Sigmoid colon (tissue), 7 donors: ENCODE data around the gene HS3ST3B1. TPM values are rescaled to one million over a fixed set of nuclear protein-coding genes. Genes with fewer than 3 reads are reported as not detected.

ENCODE experiments used
- DNase-seq: peaks from one replicate; pipeline ENCODE4 v3.0.0-alpha.2; 2019
- H3K27ac ChIP-seq, 4 donors: fragments of 200-600 bp; sonication (generic); one replicate each; pipeline ENCODE4 v1.5.1; 2016 to 2019; ENCODE audit warnings: mild to moderate bottlenecking in 1 of 4
- H3K27me3 ChIP-seq, 3 donors: fragments of 200-600 bp; sonication (generic); one replicate each; pipeline ENCODE4 v1.5.1; 2019; ENCODE audit warnings: mild to moderate bottlenecking in 1 of 3
- H3K36me3 ChIP-seq, 4 donors: fragments of 200-600 bp; sonication (generic); one replicate each; pipeline ENCODE4 v1.5.1; 2016 to 2019
- H3K4me1 ChIP-seq, 4 donors: fragments of 200-600 bp; sonication (generic); one replicate each; pipeline ENCODE4 v1.5.1; 2017 to 2019
- H3K4me3 ChIP-seq, 4 donors: fragments of 200-600 bp; sonication (generic); one replicate each; pipeline ENCODE4 v1.5.1; 2017 to 2019; ENCODE audit warnings: mild to moderate bottlenecking in 2 of 4, moderate library complexity in 1 of 4
- H3K9me3 ChIP-seq, 4 donors: fragments of 200-600 bp in 3 of 4; sonication (generic) in 3 of 4; one replicate each; pipeline versions ENCODE4 v1.5.1 to v1.6.1; 2013 to 2019
- EP300 ChIP-seq, 4 donors: sonication (generic); formaldehyde crosslinking; IDR thresholded peaks; one replicate each; pipeline ENCODE4 v1.6.1; 2017; ENCODE audit warnings: antibody characterized with exemption in 4 of 4
- POLR2A ChIP-seq, 2 donors: fragments of 450-650 bp; IDR thresholded peaks; one replicate each; pipeline ENCODE4 v1.6.1; 2016; ENCODE audit warnings: antibody characterized with exemption in 2 of 2, mild to moderate bottlenecking in 2 of 2, moderate library complexity in 2 of 2
- POLR2AphosphoS5 ChIP-seq, 4 donors: sonication (generic); formaldehyde crosslinking; IDR thresholded peaks; one replicate each; pipeline ENCODE4 v1.6.1; 2017; ENCODE audit warnings: antibody characterized with exemption in 4 of 4
- WGBS, 2 donors: extraction: QIAGEN DNeasy Blood & Tissue Kit; methylation state at CpG; one replicate each; pipeline ENCODE4 v1.1.7; 2013; 5-methylcytosine and 5-hydroxymethylcytosine counted together
- intact Hi-C: fragments of 100-400 bp; cut with DNase I; formaldehyde crosslinking; loops from one replicate; pipeline ENCODE4 v1.15.1; 2023
- polyA plus RNA-seq, 3 donors: library from polyadenylated mRNA; stranded (reverse); fragments of 200-250 nt; gene quantifications; one replicate each; pipeline ENCODE4 v1.2.3, GENCODE V29; 2013
- total RNA-seq, 4 donors: library from RNA; depleted of rRNA; stranded (reverse); fragments of >200 nt; gene quantifications; one replicate each; pipeline ENCODE4 v1.1.0, GENCODE V29; 2016
- TF ChIP-seq, protein P1 (sequence below), 4 experiments: fragments of 450-650 bp in 3 of 4; fragments of 200-600 bp in 1 of 4; IDR thresholded peaks; one replicate each; pipeline ENCODE4 v1.5.1; 2016 to 2019; ENCODE audit warnings: antibody characterized with exemption in 4 of 4, mild to moderate bottlenecking in 3 of 4, moderate library complexity in 2 of 4
- donor health status: healthy with polysubstance abuse.
- donor health status: Bipolar disorder and iron deficiency.
- donor health status: healthy.

Gene HS3ST3B1
- total and polyA plus RNA-seq, 7 donors = 0.46 to 3.0 (median 1.1) TPM

DNA sequence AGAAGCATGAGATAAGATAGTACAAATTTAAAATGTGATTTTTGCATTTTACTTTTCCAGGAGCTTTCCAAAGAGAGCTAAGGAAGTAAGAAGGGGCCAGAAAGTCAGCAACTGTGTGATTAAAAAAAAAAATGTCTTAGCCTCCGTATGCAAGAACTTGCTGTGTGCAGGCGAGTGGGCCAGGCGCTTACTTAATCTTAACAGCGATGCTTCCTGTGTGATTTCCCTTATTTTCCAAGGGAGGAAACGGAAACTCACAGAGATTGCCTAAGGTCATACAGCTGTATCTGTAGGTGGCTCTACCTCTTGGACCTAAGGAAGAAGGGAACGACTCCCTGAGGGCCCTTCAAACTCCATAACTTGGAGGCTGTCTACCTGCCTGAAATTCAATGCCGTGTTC lies 11.1 kb downstream of the HS3ST3B1 start:
- 65 to 88% methylated on average over 7 of the region's 7 CpGs for WGBS, 2 donors
- H3K4me1 ChIP-seq = peaks cover 0 to 16% (median 14%) of the 10 kb centered on the region in 4 donors
- TF ChIP-seq POLR2A (IDR thresholded peaks at IDR 0.05) = no peak
- no peak for TF ChIP-seq POLR2AphosphoS5 (IDR thresholded peaks at IDR 0.05)
- TF ChIP-seq EP300 (IDR thresholded peaks at IDR 0.05) = no peak
- TF ChIP-seq, protein P1, sequence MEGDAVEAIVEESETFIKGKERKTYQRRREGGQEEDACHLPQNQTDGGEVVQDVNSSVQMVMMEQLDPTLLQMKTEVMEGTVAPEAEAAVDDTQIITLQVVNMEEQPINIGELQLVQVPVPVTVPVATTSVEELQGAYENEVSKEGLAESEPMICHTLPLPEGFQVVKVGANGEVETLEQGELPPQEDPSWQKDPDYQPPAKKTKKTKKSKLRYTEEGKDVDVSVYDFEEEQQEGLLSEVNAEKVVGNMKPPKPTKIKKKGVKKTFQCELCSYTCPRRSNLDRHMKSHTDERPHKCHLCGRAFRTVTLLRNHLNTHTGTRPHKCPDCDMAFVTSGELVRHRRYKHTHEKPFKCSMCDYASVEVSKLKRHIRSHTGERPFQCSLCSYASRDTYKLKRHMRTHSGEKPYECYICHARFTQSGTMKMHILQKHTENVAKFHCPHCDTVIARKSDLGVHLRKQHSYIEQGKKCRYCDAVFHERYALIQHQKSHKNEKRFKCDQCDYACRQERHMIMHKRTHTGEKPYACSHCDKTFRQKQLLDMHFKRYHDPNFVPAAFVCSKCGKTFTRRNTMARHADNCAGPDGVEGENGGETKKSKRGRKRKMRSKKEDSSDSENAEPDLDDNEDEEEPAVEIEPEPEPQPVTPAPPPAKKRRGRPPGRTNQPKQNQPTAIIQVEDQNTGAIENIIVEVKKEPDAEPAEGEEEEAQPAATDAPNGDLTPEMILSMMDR (IDR thresholded peaks at IDR 0.05) = no peak
- H3K27me3 ChIP-seq = peaks cover 2 to 60% (median 24%) of the 10 kb centered on the region in 3 donors
- H3K27ac ChIP-seq = no peak overlapping the region
- intact Hi-C loops = no loop called here
- H3K9me3 ChIP-seq = no peaks in the 10 kb centered on the region
- DNase-seq = no peak
- no peaks in the 10 kb centered on the region for H3K36me3 ChIP-seq
- H3K4me3 ChIP-seq = no peak overlapping the region

- no peaks in the 10 kb centered on the region for H3K9me3 ChIP-seq
- H3K36me3 ChIP-seq = no peaks in the 10 kb centered on the region
- no peak overlapping the region for H3K4me3 ChIP-seq
- TF ChIP-seq, protein P1 (IDR thresholded peaks at IDR 0.05) = no peak
- TF ChIP-seq EP300 (IDR thresholded peaks at IDR 0.05) (no peak), POLR2AphosphoS5 (IDR thresholded peaks at IDR 0.05) (no peak), POLR2A (IDR thresholded peaks at IDR 0.05) (no peak)
- intact Hi-C loops = no loop called here
- no peak overlapping the region for H3K27ac ChIP-seq
- peaks cover 0 to 60% (median 21%) of the 10 kb centered on the region in 3 donors for H3K27me3 ChIP-seq
- 93 to 95% methylated on average over 3 of the region's 3 CpGs for WGBS, 2 donors
- H3K4me1 ChIP-seq = peaks cover 0 to 16% (median 14%) of the 10 kb centered on the region in 4 donors
- DNase-seq = no peak
These were observed 11.6 kb downstream of the HS3ST3B1 start for GRCh38 chr17:14312522-14312921.

GRCh38 chr17:14316126-14316832 lies 15.4 kb downstream of the HS3ST3B1 start:
- Histone ChIP-seq H3K4me1 (no peaks in the 10 kb centered on the region), H3K27ac (no peak overlapping the region), H3K9me3 (no peaks in the 10 kb centered on the region), H3K27me3 (peaks cover 0 to 35% (median 0%) of the 10 kb centered on the region in 3 donors), H3K36me3 (no peaks in the 10 kb centered on the region), H3K4me3 (no peak overlapping the region)
- DNase-seq = no peak
- 39 to 56% methylated on average over 10 of the region's 10 CpGs for WGBS, 2 donors
- TF ChIP-seq, protein P1 (IDR thresholded peaks at IDR 0.05) = no peak
- TF ChIP-seq POLR2AphosphoS5 (IDR thresholded peaks at IDR 0.05) = no peak
- no peak for TF ChIP-seq EP300 (IDR thresholded peaks at IDR 0.05)
- TF ChIP-seq POLR2A (IDR thresholded peaks at IDR 0.05) = no peak
- intact Hi-C loops = no loop called here

DNA sequence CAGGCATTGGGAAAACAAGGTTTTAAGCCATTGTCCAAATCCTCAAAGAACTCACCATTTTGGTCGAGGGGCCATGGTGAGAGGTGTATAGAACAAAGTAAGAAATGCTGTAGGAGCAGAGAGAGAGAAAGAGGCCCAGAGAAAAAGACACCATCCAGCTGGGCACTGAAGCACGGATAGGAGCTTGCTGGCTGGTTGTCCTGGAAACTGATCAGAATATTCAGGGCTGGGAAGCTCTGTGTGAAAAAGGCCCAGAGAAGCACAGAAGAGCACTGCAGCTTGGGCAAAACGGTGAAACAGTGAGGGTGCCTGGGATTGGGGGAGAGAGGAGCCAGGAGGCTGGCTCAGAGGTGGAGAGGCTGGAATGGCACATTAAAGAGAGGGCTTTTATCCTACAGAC lies 16.5 kb downstream of the HS3ST3B1 start:
- 54 to 77% methylated on average over 3 of the region's 3 CpGs for WGBS, 2 donors
- intact Hi-C loops = no loop called here
- Histone ChIP-seq H3K4me3 (no peak overlapping the region), H3K27me3 (peaks cover 0 to 35% (median 0%) of the 10 kb centered on the region in 3 donors), H3K36me3 (no peaks in the 10 kb centered on the region), H3K9me3 (no peaks in the 10 kb centered on the region), H3K27ac (no peak overlapping the region), H3K4me1 (no peaks in the 10 kb centered on the region)
- no peak for DNase-seq
- TF ChIP-seq POLR2AphosphoS5 (IDR thresholded peaks at IDR 0.05) (no peak), EP300 (IDR thresholded peaks at IDR 0.05) (no peak), POLR2A (IDR thresholded peaks at IDR 0.05) (no peak)
- TF ChIP-seq, protein P1 (IDR thresholded peaks at IDR 0.05) = no peak
